Testis (tissue), 3 donors: Measurements from ENCODE around the gene ESRRA. TPM values are rescaled to one million over a fixed set of nuclear protein-coding genes. Genes with fewer than 3 reads are reported as not detected.

Source experiments
- DNase-seq: peaks from one replicate; pipeline ENCODE4 v3.0.0-alpha.2; 2019
- H3K27ac ChIP-seq, 2 donors: fragments of 200-600 bp; sonication (generic); one replicate each; pipeline ENCODE4 v1.5.1; 2019
- H3K27me3 ChIP-seq: fragments of 200-600 bp; sonication (generic); one replicate; pipeline ENCODE4 v1.5.1; 2019
- H3K36me3 ChIP-seq: fragments of 200-600 bp; sonication (generic); one replicate; pipeline ENCODE4 v1.5.1; 2017; ENCODE audit warnings: low read depth; ENCODE audit errors: missing control alignments
- H3K4me1 ChIP-seq: fragments of 200-600 bp; sonication (generic); one replicate; pipeline ENCODE4 v1.5.1; 2019
- H3K4me3 ChIP-seq, 2 donors: fragments of 200-600 bp; sonication (generic); one replicate each; pipeline ENCODE4 v1.5.1; 2017 to 2019
- H3K9me3 ChIP-seq: fragments of 200-600 bp; sonication (generic); one replicate; pipeline ENCODE4 v1.5.1; 2017
- CTCF ChIP-seq, 3 experiments: fragments of 450-650 bp in 2 of 3; fragments of 200-600 bp in 1 of 3; sonication (generic) in 1 of 3; IDR thresholded peaks; one replicate each; pipeline ENCODE4 v1.5.1; 2016 to 2019; ENCODE audit warnings: antibody characterized with exemption in 3 of 3, mild to moderate bottlenecking in 2 of 3, moderate library complexity in 1 of 3
- POLR2A ChIP-seq: fragments of 450-650 bp; IDR thresholded peaks from one replicate; pipeline ENCODE4 v1.6.1; 2017; ENCODE audit warnings: antibody characterized with exemption, mild to moderate bottlenecking, moderate library complexity
- WGBS, 2 donors: methylation state at CpG; one replicate each; pipeline ENCODE4 v1.1.5; 2018; 5-methylcytosine and 5-hydroxymethylcytosine counted together
- intact Hi-C: fragments of 100-400 bp; cut with DNase I; formaldehyde crosslinking; loops from one replicate; pipeline ENCODE4 v1.15.1; 2023; ENCODE audit warnings: low total_unique reads
- polyA plus RNA-seq: library from polyadenylated mRNA; stranded (reverse); fragments of 350-450 nt; fragmentation: Illumina TruSeq; extraction: RNeasy Lipid Tissue Mini Kit (QIAGEN cat#74804); gene quantifications from one replicate; pipeline ENCODE4 v1.2.3, GENCODE V29; 2014; ENCODE audit warnings: low read depth, low replicate concordance; ENCODE audit not compliant: insufficient read depth
- total RNA-seq, 2 donors: library from RNA; depleted of rRNA; stranded (reverse); fragments of >200 nt; gene quantifications; one replicate each; pipeline ENCODE4 v1.2.3, GENCODE V29; 2016

ESRRA gene
- total and polyA plus RNA-seq, 3 donors from 2014 or later = 13.7 to 22.0 (median 19.3) TPM

- 40 to 69% methylated on average over 1 to 21 of the region's 21 CpGs for WGBS, 2 donors
Measured at GRCh38 chr11:64341429-64341828, 36.1 kb downstream of the ESRRA start.

GRCh38 chr11:64341851-64342791 lies 36.8 kb downstream of the ESRRA start:
- Histone ChIP-seq H3K36me3 (no peaks in the 10 kb centered on the region), H3K27me3 (no peaks in the 10 kb centered on the region), H3K4me1 (peaks cover 12% of the 10 kb centered on the region), H3K27ac (peak overlapping the region; percentile 19 to 68), H3K9me3 (no peaks in the 10 kb centered on the region), H3K4me3 (peak overlapping the region; percentile 13 to 53)
- peak; percentile 86 for DNase-seq
- 16% methylated on average over 22 to 55 of the region's 55 CpGs for WGBS, 2 donors
- TF ChIP-seq CTCF (IDR thresholded peaks at IDR 0.05) = peak in 2 of 3 experiments; percentile 25 to 34
- no peak for TF ChIP-seq POLR2A
- intact Hi-C loops = no loop called here

More at GRCh38 chr11:64341429-64341828, 36.1 kb downstream of the ESRRA start:
- no peak overlapping the region for H3K4me3 ChIP-seq
- H3K27ac ChIP-seq = no peak overlapping the region
- peaks cover 12% of the 10 kb centered on the region for H3K4me1 ChIP-seq
- H3K27me3 ChIP-seq = no peaks in the 10 kb centered on the region
- intact Hi-C loops = no loop called here
- H3K9me3 ChIP-seq = no peaks in the 10 kb centered on the region
- H3K36me3 ChIP-seq = no peaks in the 10 kb centered on the region
- no peak for DNase-seq
- TF ChIP-seq CTCF (IDR thresholded peaks at IDR 0.05) (no peak), POLR2A (no peak)

- intact Hi-C loops = no loop called here
- TF ChIP-seq CTCF (IDR thresholded peaks at IDR 0.05) = no peak
- TF ChIP-seq POLR2A = no peak
- H3K36me3 ChIP-seq = no peaks in the 10 kb centered on the region
- H3K4me3 ChIP-seq = peak overlapping the region; percentile 13 to 53
- no peak overlapping the region for H3K27ac ChIP-seq
- WGBS, 2 donors = 10 to 66% methylated on average over 6 to 29 of the region's 29 CpGs
- no peaks in the 10 kb centered on the region for H3K9me3 ChIP-seq
- no peaks in the 10 kb centered on the region for H3K27me3 ChIP-seq
- peak; percentile 43 for DNase-seq
- peaks cover 12% of the 10 kb centered on the region for H3K4me1 ChIP-seq
Measured at GRCh38 chr11:64342869-64343745, 37.8 kb downstream of the ESRRA start.

GRCh38 chr11:64343767-64344559 lies 38.6 kb downstream of the ESRRA start:
- TF ChIP-seq POLR2A (no peak), CTCF (IDR thresholded peaks at IDR 0.05) (peak in 1 of 3 experiments; percentile 8)
- H3K27ac ChIP-seq = no peak overlapping the region
- H3K36me3 ChIP-seq = no peaks in the 10 kb centered on the region
- peaks cover 12% of the 10 kb centered on the region for H3K4me1 ChIP-seq
- no peak for DNase-seq
- H3K27me3 ChIP-seq = no peaks in the 10 kb centered on the region
- H3K4me3 ChIP-seq = no peak overlapping the region
- WGBS, 2 donors = 82 to 100% methylated on average over 2 to 18 of the region's 18 CpGs
- no peaks in the 10 kb centered on the region for H3K9me3 ChIP-seq
- intact Hi-C loops = no loop called here
